ENCODE data around the gene IQSEC1.

The IQSEC1 gene

DNA sequence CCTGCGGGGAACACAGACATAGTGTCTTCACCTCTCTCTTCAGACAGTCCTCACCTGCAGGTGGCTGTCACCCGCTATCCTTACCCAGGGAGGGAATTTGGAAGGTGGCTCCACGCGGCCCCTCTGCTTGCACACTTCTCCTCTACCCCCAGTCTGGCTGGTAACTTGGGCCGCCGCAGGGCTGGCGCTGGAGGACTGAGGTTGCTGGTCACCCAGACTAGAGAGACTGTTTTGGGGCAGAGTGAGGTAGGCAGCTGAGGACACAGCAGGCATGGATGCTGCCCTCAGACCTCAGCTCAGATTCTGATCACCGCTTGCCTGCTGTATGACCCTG, 12.6 kb upstream of the IQSEC1 start:
- no peak for DNase-seq (ENCODE audit: low read depth in 1 of 2, low spot score in 1 of 2)

DNA sequence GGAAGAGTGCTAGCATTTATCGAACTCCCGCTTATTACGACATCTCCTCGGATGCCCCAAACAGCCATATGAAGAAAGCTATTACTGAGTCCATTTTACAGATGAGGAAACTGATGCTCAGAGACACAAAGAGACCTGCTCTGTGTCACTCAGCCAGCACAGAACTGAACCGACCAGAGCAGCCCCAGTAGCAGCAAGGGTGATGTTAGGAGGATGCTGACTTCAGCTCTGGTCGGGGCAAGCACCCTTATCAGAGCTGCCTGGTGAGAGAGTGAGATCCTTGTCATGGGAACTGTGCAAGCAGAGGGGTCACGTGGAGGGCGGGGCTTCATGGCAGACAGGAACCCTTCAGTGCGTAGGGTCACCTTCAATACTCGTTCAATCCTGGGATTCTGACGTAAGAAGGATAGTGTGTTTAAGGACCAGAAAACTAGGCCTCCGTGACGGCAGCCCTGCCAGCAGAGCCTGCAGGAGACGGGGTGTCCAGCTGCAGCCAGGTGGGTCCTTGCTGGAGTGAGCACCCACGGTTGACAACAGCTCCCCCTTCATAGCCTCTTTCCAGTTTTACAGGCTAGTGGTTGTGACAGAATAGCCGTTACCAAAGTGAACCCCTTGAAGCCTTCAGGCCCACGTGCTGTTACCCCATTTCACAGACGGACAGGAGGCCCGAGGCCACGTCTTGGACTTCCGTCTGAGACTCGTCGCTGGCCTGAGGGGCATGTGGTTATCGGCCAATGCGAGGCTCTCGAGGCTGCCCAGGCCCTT, 12.0 kb upstream of the IQSEC1 start:
- DNase-seq (ENCODE audit: low read depth in 1 of 2, low spot score in 1 of 2): no peak

DNA sequence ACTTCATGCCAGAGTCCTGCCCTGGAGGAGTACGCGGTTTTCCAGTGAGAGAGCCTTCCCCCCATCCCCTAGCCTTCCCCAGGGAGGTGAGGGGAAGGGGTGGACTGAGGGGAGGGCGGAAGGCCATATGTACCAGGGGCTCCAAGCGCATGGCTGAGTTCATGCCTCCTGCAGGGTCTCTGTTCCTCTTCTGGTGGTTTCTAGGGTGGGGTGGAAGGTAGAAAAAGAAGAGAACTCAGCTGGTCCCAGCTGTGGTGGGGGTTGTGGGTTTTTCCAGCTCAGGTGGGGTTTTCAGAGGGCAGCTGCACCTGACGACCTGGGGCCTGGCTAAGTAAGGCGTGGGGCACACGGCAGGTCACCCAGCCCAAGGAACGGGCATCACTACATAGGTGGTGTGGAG, 10.7 kb upstream of the IQSEC1 start:
- no peak for DNase-seq (ENCODE audit: low read depth in 1 of 2, low spot score in 1 of 2)

DNA sequence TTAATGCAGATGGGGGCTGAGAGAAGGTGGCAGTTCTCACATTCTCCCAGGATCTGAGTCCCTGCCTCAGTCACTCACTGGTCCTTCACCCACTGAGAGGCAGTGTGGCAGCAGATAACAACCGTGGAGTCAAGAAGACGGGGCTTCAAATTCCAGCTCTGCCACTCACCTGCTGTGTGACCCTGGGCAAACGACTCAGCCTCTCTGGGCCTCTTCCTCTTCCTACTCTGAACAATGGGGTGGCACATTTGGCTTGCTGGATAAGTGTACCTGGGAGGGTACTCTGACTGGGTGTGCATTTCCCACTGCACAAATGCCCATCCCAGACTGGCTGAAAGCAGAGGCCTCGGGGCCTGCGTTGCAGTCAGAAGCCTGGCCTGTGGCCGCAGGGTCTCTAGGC, 10.0 kb upstream of the IQSEC1 start:
- no peak for DNase-seq (ENCODE audit: low read depth in 1 of 2, low spot score in 1 of 2)

DNA sequence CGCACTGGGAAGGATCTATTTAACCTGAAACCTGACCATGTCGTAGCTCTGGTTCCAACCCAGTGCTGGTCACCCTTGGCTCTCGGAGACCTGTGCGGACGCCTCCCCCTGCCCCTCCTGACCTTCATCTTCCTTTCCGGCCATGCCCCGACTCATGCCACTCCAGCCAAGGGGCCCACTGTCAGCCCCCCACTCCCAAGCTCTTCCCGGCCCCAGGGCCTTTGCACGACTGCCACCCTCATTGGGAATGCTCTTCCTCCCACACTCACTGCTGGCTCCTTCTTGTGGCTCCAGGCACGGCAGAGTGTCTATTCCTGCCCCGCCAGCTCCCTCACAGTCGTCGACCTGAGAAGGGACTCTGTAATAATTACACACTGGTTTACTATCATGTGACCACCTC, 9.4 kb upstream of the IQSEC1 start:
- no peak for DNase-seq (ENCODE audit: low read depth in 1 of 2, low spot score in 1 of 2)

DNA sequence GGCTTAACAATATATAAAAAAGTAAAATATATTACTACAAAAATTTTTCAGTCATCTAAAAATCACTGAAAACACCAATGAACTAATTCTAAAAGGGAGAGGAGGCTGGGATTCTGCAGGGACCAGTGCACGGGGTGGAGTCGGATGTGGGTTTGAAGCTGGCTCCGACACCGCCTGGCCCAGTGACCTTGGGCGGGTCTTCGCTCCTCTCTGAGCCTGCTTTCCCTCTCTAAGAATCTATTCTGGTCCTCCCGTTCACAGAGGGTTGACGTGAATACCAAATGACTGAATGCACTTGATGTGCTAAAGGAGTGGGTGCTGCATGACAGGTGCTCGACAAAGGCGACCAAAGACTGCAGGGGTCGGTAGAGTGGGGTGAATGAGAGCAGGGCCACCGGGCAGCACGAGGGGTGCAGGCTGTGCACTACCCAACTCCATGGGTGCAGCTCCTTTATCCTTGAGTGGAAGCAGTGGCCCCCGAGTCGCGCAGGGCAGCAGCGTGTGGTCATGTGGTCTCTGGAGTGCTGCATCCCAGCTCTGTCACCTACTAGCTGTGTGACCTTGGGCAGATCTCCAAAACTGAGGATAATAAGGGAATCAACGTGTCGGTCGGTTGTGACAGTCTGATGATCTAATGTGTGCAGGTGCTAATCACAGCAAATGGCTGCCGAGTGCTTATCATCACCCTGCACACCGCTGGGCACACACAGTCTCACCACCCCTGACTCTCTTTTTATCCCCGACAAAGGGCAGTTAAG, 8.6 kb upstream of the IQSEC1 start:
- DNase-seq (ENCODE audit: low read depth in 1 of 2, low spot score in 1 of 2): no peak

DNA sequence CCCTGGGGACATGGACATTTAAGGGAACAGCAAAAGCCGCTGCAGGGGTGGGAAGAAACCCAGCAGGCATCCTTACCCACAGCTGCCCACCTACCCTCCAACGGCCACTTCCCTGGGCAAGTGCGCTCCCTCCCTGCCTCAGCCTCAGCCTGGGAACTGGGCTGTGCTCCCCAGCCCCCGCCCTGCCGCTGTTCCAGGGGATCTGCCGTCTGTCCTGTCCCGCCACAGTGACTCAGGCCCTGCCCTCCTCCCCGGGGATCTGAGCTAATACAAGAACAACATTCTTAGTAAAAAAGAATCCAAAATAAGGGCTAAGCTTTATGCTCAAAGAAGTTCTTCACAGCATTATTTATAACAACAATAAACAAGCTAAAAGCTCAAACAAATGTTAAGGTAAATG, 7.4 kb upstream of the IQSEC1 start:
- DNase-seq (ENCODE audit: low read depth in 1 of 2, low spot score in 1 of 2): no peak

DNA sequence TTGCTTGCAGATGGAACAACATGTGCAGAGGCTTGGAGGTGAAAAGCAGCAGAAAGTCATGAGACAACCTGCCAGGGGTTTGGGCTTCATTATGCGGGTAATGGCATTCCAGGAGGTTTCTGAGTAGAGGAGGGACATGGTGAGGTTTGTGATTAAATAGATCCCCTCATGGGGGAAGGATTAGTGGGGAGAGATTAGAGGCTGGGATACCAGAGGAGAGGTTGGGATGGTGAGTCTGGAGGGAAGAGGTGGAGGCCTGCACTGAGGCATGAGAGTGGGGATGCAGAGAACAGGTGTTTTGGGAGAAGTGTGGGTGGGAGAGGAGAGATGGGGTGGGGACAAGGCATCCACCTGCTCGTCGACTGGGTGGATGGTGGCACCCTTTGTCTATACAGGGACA, 6.8 kb upstream of the IQSEC1 start:
- no peak for DNase-seq (ENCODE audit: low read depth in 1 of 2, low spot score in 1 of 2)

DNA sequence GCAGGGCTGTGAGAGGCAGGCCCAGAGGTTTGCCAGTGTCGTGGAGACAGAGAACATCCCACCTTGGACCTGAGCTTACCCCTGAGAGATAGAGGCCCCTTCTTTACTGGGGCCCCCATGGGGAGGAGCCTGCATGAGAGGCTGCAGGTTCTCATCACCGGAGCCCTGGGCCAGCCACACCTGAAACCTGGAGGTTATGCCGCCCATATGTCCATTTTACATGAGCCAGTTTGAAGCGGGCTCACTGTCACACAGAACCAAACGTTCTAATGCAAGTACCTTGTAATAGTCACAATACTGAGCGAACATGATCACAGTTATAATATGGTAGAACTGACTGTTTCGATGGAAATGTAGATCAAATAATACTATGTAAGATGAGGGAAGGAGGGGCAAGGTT, 6.3 kb upstream of the IQSEC1 start:
- no peak for DNase-seq (ENCODE audit: low read depth in 1 of 2, low spot score in 1 of 2)

DNA sequence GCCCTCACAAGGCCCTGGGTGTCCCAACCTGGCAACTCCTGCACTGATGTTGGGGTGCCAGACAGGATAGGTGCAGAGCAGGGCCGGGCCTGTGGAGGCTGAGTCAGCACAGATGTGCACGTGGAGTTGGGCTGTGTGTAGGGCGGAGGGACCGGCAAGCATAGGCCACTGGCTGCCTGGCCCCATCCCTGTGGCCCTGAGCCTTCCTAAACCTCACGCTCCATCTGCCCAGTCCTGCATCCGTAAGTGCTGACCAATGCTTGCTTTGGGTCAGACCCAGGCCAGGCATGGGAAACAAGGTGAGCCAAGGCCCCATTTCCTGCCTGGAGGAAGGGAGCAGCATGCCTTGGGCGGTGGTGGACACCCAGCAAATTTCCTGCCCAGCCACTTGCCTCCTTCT, 5.8 kb upstream of the IQSEC1 start:
- DNase-seq (ENCODE audit: low read depth in 1 of 2, low spot score in 1 of 2): no peak

DNA sequence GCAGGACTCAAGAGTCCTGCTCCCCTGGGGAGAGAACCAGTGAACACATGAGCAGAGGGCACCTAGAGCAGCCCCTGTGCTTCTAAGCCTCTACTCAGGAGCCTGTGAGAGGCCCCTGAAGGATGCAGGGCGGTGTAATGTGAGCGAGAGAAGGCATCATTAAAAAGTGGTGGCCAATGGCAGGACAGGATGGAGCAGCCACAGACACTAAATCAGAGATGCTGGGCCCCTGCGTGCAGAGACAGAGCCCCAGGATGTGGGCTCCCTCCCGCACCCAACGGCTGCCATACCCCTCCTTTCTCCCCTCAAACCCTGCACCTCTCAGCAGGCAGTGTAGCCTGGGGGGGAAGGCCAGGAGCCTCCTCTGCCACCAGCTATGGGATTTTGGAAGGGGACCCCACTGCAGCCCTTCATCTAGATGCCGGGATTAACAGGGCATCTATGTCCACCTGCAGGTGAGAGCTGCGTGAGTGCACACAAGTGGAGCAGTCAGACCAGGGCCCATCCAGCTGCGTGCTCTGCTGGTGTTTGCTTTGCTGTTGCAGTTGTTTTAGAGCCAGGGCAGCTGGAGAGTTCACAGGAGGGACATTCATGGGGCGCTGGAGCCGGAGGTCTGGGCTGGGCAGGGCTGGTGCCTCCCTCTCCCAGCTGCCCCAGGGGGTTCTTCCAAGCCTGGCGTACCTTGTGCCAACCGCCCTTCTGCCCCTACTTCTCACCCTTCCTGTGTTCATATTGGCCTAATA, 5.1 kb upstream of the IQSEC1 start:
- no peak for DNase-seq (ENCODE audit: low read depth in 1 of 2, low spot score in 1 of 2)

DNA sequence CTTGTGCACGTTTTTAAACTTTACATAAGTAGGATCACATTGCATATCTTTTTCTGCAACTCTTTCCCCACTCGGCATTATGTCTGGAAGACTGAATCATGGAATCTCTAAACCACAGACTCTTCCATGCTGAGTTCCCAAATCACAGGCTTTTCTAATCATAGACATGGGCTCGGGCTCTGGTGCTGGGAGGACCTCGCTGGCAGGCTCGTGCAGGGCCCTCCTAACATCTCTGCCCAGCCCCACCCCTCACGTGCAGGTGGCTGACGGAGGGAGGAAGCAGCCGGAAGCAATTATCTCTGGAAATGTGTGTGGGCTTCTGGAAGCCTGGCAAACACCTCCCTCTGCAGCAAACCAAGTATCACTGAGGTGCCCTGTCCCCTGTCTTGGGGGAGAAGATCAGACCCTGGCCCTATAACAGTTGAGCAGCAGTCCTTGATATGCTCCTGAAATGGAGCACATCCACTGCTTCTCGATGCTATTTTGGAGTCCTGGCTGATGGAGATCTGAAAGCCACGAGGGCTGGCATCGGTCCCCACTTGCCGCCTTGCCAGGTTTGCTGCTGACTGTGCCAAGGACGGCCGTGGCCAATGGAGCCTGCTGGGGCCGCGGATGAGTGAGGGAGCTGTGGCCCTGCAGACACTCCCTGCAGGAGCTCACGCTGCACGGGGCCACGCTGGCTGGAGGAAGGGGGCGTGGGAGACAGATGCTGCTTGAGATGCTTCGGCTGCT, 4.4 kb upstream of the IQSEC1 start:
- DNase-seq (ENCODE audit: low read depth in 1 of 2, low spot score in 1 of 2): no peak

DNA sequence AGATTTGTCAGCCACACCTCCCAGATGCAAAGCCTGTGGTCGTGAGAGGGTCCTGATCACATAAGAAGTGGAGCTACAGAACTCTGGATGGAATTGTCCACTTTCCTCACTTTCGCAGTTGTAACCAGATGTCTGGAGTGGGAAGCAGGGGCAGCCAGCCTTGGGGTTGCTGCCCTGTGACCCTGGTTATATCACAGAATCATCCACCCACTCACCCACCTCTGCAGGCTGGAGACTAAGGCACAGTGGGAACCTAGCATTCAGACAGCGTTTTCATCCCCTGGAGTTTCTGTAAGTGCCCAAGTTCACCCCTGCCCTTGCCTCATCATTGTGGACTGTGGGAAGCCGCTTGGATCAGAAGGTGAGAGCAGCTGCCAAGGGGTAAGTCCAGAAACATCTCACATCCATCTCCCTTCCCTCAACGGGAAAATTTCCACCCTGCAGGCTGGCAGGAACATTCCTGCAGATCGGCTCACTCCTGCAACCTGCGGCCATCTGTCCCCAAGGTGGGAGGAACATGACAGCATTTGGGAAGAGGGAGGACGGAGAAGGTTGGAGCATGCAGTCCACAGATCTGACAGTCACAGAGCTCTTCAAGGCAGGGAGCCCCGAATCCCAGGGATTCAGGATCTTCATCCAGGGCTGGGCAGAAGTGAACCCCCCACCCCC, 2.9 kb upstream of the IQSEC1 start:
- DNase-seq (ENCODE audit: low read depth in 1 of 2, low spot score in 1 of 2): no peak

DNA sequence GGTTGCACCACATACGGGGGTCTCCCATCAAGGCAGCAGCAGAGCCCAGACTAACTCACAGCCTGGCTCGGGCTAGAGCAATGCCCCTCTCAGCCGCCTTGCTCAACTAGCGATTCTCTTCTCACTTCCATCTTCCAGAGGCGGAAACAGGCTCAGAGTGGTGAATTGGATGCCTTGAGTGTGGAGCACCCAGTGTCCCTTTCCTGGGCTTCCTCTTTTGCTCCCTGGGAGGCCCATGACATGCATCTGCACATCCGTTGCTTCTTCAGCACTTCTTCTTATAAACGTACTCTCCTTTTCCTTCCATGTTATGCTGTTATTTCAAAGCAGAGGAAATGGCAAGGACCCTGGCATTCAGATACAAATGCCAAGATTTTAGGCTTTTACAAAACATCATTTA, 2.1 kb upstream of the IQSEC1 start:
- no peak for DNase-seq (ENCODE audit: low read depth in 1 of 2, low spot score in 1 of 2)

DNA sequence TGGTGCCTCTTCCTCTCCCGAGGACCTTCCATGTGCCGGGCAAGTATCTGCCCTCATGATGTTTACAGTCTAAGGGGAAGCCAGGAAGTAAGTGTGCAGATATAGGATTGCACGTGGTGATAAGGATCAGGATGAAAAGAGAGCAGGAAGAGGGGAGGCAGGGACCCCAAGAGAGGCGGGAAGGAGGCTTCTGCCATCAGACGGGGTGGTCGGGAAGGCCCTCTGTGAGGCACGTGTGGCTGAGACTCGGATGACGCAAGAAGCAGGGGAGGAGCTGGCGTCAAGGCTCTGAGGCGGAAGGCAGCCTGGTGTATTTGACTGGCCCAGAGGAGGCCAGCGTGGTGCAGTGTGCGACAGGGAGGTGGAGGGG, 762 bp upstream of the IQSEC1 start:
- DNase-seq (ENCODE audit: low read depth in 1 of 2, low spot score in 1 of 2): no peak

DNA sequence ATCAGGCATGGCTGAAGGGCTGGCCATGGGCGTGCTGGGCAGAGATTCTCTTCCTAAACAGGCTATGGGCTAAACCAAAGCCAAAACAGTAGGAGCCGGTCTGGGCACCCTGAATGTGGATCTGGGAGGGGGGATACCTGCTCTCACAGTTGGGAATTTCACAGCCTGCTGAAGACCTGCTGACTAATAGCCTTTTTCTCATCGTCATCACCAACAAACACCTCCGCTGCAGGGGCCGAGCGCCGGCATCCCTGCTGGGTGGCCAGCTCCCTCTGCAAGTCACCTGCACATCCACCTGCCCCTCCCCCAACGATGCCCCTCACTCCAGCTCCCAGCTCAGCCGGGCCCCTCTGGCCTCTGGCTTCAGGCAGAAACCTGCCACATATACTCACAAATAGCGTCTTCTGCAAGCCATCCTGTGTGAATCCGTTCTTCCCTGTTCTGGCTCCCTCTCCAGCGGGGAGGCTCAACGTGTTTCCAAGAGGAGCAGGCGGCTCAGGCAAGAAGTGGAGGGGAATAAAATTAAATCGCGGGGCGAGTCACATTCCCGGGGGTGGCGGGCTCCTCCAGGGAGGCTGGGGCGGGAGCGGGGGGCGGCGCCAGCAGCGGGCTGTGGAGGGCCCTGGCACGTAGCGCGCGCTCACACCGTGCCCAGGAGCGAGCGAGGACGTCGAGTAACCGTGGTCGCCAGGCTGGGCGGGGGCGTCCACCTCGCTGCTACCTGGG, 466 bp downstream of the IQSEC1 start:
- DNase-seq (ENCODE audit: low read depth in 1 of 2, low spot score in 1 of 2): no peak

DNA sequence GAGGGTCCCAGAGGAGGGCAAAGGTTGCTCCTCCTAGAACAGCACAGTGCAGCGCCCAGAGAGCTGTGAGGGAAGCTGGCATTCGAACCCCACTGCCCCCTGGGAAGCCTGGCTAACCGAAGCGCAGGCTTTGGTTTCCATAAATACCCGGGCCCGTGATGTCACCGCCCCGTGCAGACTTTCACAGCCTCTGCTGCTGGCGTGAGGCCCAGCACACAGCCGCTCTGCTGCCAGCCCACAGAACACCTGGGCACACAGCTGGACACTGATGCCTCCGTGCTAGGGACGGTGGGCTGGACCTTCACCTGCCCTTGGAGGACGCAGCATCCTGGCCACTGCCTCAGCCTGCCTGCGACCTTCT, 1.0 kb downstream of the IQSEC1 start:
- no peak for DNase-seq (ENCODE audit: low read depth in 1 of 2, low spot score in 1 of 2)

DNA sequence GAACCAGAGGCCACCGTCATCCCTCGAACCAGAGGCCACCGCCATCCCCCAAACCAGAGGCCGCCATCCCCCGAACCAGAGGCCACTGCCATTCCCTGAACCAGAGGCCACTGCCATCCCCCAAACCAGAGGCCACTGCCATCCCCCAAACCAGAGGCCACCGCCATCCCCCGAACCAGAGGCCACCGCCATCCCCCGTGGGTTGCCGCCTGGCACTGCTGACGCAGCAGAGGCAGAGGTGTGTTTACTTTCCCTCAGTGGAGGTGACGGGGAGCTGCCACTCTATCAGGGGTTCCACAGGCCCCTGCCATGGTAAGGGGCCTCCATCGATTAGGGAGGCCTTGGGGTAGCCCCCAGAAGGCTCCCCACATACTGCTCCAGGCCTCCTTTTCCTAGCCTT, 1.5 kb downstream of the IQSEC1 start:
- no peak for DNase-seq (ENCODE audit: low read depth in 1 of 2, low spot score in 1 of 2)

DNA sequence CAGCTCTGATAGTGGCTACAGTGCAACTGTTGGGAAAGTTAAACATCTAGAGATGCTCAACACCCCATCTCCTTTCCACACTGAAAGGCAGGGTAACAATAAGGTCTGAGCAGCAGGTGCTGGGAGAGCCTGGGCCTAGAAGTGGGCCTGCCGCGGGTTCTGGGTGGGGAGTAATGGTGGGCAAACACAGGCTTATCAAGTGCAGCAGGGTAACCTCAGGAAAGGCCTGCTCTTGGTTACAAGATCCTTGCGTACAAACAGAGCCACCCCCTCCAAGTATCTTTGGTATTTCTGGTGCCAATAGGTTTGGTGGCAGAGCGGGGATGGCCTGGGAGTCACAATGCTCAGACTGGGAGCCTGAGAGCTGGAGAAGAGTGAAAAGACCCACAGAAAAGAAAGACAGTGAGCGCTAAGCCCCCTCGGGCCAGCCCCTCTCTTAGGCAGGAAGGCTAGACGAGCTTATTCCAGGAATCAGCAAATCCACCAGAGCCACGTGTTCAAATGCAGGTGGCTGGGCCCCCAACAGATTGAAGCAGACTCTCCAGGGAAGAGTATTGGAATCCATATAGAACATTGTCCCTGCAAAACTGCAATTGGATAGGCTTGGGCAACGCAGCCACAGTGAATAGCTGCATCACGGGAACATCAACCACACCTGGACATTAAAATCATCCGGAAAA, 2.7 kb downstream of the IQSEC1 start:
- no peak for DNase-seq (ENCODE audit: low read depth in 1 of 2, low spot score in 1 of 2)

DNA sequence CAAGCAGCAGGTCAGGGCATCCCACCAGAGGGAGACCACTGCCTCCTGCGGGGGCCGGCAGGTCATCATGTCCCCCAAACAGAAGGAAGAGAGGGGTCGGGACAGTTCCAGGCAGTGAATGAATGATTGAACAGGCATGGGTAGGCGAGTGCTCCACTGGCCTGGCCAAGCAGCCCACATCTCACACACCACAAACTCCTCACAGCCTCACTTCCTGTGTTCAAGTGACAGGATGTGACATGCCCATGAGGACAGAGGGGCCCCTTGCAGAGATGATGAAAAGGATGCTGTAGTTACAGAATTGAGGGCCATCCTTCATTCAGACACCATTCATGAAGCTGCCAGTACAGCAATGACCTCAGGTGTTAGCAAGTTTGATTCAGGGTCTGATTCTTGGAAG, 3.7 kb downstream of the IQSEC1 start:
- no peak for DNase-seq (ENCODE audit: low read depth in 1 of 2, low spot score in 1 of 2)
